ENCODE data around the gene CYP2A7. TPM values are rescaled to one million over a fixed set of nuclear protein-coding genes. Genes with fewer than 3 reads are reported as not detected.
"Not testable (repeated sequence)": the region's sequence is repeated elsewhere in the genome, so short reads cannot be mapped to it uniquely, and the experiment has no call there.

The CYP2A7 gene
- total RNA-seq, 1 donor from 2014 or later: not detected

DNA sequence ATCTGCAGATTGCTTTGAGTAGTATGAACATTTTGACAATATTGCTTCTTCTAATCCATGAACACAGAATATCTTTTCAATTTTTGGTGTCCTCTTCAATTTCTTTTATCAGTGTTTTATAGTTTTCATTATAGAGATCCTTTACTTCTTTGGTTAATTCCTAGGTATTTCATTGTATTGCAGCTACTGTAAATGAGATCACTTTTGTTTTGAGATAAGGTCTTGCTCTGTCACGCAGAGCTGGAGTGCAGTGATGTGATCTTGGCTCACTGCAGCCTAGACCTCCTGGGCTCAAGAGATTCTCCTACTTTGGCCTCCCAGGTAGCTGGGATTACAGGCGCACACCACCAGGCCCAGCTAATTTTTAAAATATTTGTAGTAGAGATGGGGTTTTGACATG is 9.8 kb downstream of the CYP2A7 start:
- TF ChIP-seq, protein P1, sequence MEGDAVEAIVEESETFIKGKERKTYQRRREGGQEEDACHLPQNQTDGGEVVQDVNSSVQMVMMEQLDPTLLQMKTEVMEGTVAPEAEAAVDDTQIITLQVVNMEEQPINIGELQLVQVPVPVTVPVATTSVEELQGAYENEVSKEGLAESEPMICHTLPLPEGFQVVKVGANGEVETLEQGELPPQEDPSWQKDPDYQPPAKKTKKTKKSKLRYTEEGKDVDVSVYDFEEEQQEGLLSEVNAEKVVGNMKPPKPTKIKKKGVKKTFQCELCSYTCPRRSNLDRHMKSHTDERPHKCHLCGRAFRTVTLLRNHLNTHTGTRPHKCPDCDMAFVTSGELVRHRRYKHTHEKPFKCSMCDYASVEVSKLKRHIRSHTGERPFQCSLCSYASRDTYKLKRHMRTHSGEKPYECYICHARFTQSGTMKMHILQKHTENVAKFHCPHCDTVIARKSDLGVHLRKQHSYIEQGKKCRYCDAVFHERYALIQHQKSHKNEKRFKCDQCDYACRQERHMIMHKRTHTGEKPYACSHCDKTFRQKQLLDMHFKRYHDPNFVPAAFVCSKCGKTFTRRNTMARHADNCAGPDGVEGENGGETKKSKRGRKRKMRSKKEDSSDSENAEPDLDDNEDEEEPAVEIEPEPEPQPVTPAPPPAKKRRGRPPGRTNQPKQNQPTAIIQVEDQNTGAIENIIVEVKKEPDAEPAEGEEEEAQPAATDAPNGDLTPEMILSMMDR (IDR thresholded peaks at IDR 0.05; ENCODE audit: unreplicated experiment): no peak
- Mint-ChIP-seq H3K27ac (ENCODE audit: unreplicated experiment) (no peak overlapping the region), H3K4me3 (ENCODE audit: unreplicated experiment) (no peak overlapping the region), H3K27me3 (ENCODE audit: unreplicated experiment) (peaks cover under 1% of the 10 kb centered on the region), H3K9me3 (ENCODE audit: unreplicated experiment) (no peaks in the 10 kb centered on the region), H3K4me1 (ENCODE audit: unreplicated experiment) (no peaks in the 10 kb centered on the region), H3K36me3 (ENCODE audit: low read depth, unreplicated experiment) (no peaks in the 10 kb centered on the region)
- no peak for DNase-seq (ENCODE audit: low spot score)

DNA sequence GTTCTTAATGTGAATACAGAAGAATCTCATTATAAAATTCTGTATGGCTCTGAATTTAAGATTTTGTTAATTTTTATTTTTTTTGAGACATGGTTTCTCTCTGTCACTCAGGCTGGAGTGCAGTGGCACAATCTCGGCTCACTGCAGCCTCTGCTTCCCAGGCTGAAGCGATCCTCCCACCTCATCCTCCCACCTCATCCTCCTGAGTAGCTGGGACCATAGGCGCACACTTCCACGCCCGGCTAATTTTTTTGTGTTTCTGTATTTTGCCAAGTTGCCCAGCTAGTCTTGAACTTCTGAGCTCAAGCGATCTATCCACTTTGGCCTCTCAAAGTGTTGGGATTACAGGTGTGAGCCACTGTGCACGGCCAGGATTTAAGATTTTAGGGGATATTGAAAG is 14.3 kb downstream of the CYP2A7 start:
- H3K4me1 Mint-ChIP-seq (ENCODE audit: unreplicated experiment): no peaks in the 10 kb centered on the region

DNA sequence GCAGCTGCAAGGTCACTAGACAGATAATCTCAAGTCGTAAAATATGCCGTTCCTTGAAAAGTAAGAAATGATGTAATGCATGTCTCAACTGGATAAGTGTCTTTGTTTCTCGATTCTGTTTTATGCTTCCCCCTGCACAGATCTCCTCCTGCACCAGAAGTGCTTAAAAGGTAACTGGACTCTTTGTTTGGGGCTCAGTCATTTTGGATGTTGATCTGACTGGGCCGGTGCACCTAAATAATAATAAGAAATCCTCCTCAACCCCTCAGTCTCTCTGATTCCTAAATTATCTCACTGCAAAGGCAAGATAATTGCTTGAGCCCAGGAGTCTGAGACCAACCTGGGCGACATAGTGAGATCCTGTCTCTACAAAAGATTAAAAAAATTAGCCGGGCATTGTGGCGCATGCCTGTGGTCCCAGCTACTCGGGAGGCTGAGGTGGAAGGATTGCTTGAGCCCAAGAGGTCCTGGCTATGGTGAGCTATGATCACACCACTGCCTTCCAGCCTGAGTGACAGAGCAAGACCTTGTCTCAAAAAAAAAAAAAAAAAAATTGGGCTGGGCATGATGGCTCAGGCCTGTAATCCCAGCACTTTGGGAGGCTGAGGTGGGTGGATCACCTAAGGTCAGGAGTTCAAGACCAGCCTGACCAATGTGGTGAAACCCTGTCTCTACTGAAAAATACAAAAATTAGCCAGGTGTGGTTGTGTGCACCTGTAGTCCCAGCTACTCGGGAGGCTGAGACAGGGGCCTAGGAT is 17.1 kb downstream of the CYP2A7 start:
- H3K4me1 Mint-ChIP-seq (ENCODE audit: unreplicated experiment); H3K27me3 Mint-ChIP-seq (ENCODE audit: unreplicated experiment); H3K27ac Mint-ChIP-seq (ENCODE audit: unreplicated experiment); H3K9me3 Mint-ChIP-seq (ENCODE audit: unreplicated experiment); H3K4me3 Mint-ChIP-seq (ENCODE audit: unreplicated experiment); H3K36me3 Mint-ChIP-seq (ENCODE audit: low read depth, unreplicated experiment); DNase-seq (ENCODE audit: low spot score): not testable (repeated sequence)

More for the DNA sequence above, 14.3 kb downstream of the CYP2A7 start:
- H3K27ac Mint-ChIP-seq (ENCODE audit: unreplicated experiment): no peak overlapping the region
- DNase-seq (ENCODE audit: low spot score): no peak
- H3K36me3 Mint-ChIP-seq (ENCODE audit: low read depth, unreplicated experiment): no peaks in the 10 kb centered on the region
- H3K9me3 Mint-ChIP-seq (ENCODE audit: unreplicated experiment): no peaks in the 10 kb centered on the region
- TF ChIP-seq, protein P1 (IDR thresholded peaks at IDR 0.05; ENCODE audit: unreplicated experiment): no peak
- H3K27me3 Mint-ChIP-seq (ENCODE audit: unreplicated experiment): no peaks in the 10 kb centered on the region
- H3K4me3 Mint-ChIP-seq (ENCODE audit: unreplicated experiment): no peak overlapping the region

DNA sequence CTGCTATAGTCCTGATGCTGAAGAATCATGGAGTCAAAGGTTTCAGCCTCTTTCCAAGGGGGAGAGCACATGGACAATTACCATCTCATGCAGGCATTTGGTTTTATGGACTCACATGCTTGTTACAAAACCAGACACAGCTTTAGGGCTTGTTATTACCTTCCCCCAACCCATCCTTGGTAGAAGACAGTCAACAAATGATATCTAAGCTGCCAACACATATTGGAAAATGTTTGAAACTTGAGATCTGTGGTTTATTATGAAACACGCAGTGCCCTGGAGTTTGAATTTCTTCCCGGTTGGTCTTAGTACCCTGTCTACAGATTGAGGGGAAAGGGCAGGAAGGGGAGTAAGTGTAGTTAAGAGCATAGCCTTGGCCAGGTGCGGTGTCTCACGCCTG is 19.2 kb downstream of the CYP2A7 start:
- no peak for DNase-seq (ENCODE audit: low spot score)
- Mint-ChIP-seq H3K36me3 (ENCODE audit: low read depth, unreplicated experiment) (no peaks in the 10 kb centered on the region), H3K27me3 (ENCODE audit: unreplicated experiment) (no peaks in the 10 kb centered on the region), H3K9me3 (ENCODE audit: unreplicated experiment) (no peaks in the 10 kb centered on the region), H3K4me1 (ENCODE audit: unreplicated experiment) (no peaks in the 10 kb centered on the region), H3K4me3 (ENCODE audit: unreplicated experiment) (no peak overlapping the region), H3K27ac (ENCODE audit: unreplicated experiment) (no peak overlapping the region)
- TF ChIP-seq, protein P1 (IDR thresholded peaks at IDR 0.05; ENCODE audit: unreplicated experiment): no peak

DNA sequence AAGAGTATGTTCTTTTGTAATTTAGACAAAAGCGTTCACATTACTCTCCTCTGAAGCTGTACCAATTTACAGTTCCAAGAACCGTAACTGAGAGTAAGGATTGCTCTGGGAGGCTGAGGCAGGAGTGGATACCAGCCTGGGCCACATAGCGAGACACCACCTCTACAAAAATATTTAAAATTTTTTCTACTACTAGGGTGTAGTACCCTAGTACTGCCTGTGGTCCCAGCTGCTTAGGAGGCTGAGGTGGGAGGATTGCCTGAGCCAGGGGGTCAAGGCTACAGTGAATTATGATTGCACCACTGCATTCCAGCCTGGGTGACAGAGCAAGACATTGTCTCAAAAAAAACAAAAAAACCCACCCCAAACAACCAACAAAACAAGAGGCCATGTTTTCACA is 19.7 kb downstream of the CYP2A7 start:
- Mint-ChIP-seq H3K9me3 (ENCODE audit: unreplicated experiment) (no peaks in the 10 kb centered on the region), H3K27me3 (ENCODE audit: unreplicated experiment) (no peaks in the 10 kb centered on the region), H3K4me3 (ENCODE audit: unreplicated experiment) (no peak overlapping the region), H3K36me3 (ENCODE audit: low read depth, unreplicated experiment) (no peaks in the 10 kb centered on the region), H3K4me1 (ENCODE audit: unreplicated experiment) (no peaks in the 10 kb centered on the region), H3K27ac (ENCODE audit: unreplicated experiment) (no peak overlapping the region)
- TF ChIP-seq, protein P1 (IDR thresholded peaks at IDR 0.05; ENCODE audit: unreplicated experiment): no peak
- no peak for DNase-seq (ENCODE audit: low spot score)

Data from endothelial cell (in vitro differentiated cells).